Liver (tissue), 9 donors: ENCODE results near the gene CSRP1. TPM values are rescaled to one million over a fixed set of nuclear protein-coding genes. Genes with fewer than 3 reads are reported as not detected.

Experiments
- DNase-seq: peaks from one replicate; pipeline ENCODE4 v3.0.0-alpha.2; 2017; ENCODE audit warnings: low spot score
- H3K27ac ChIP-seq, 2 donors: one replicate each; pipeline ENCODE4 v1.7.0; 2013; ENCODE audit warnings: inconsistent platforms in 2 of 2, low read length in 2 of 2, control low read depth in 1 of 2, low read depth in 1 of 2, mild to moderate bottlenecking in 1 of 2
- H3K27me3 ChIP-seq, 4 donors: one replicate each; pipeline versions ENCODE4 v1.6.1 to v1.7.0; 2013; ENCODE audit warnings: low read length in 3 of 4, inconsistent platforms in 1 of 4, mild to moderate bottlenecking in 1 of 4, moderate library complexity in 1 of 4; ENCODE audit not compliant: control insufficient read depth in 4 of 4, insufficient read depth in 4 of 4
- H3K36me3 ChIP-seq, 4 donors: one replicate each; pipeline versions ENCODE4 v1.6.1 to v1.7.0; 2013; ENCODE audit warnings: low read length in 3 of 4, mild to moderate bottlenecking in 3 of 4, low read depth in 1 of 4, moderate library complexity in 1 of 4; ENCODE audit not compliant: control insufficient read depth in 4 of 4, insufficient read depth in 3 of 4
- H3K4me1 ChIP-seq, 4 donors: one replicate each; pipeline versions ENCODE4 v1.6.1 to v1.7.0; 2013; ENCODE audit warnings: low read length in 3 of 4, mild to moderate bottlenecking in 3 of 4, moderate library complexity in 1 of 4; ENCODE audit not compliant: control insufficient read depth in 4 of 4, insufficient read depth in 4 of 4
- H3K4me3 ChIP-seq, 3 donors: one replicate each; pipeline versions ENCODE4 v1.6.1 to v1.7.0; 2013; ENCODE audit warnings: low read length in 3 of 3, control low read depth in 1 of 3, low read depth in 1 of 3, mild to moderate bottlenecking in 1 of 3
- H3K9ac ChIP-seq, 2 donors: one replicate each; pipeline ENCODE4 v1.7.0; 2013; ENCODE audit warnings: low read length in 2 of 2, mild to moderate bottlenecking in 2 of 2, moderate library complexity in 2 of 2, control low read depth in 1 of 2, low read depth in 1 of 2
- H3K9me3 ChIP-seq, 4 donors: one replicate each; pipeline versions ENCODE4 v1.6.1 to v1.7.0; 2013; ENCODE audit warnings: low read length in 3 of 4; ENCODE audit not compliant: control insufficient read depth in 4 of 4
- ATF3 ChIP-seq: IDR thresholded peaks from 2 replicates; pipeline ENCODE4 v1.6.1; 2016; ENCODE audit warnings: antibody characterized with exemption
- CTCF ChIP-seq: fragments of 150-350 bp; IDR thresholded peaks from 2 replicates; pipeline ENCODE4 v1.5.1; 2017; ENCODE audit warnings: improper control_type of control experiment, low read depth, low read length; ENCODE audit not compliant: missing input control
- EGR1 ChIP-seq, 2 donors: IDR thresholded peaks; 2 replicates each; pipeline ENCODE4 v1.6.1; 2016 to 2018; ENCODE audit warnings: antibody characterized with exemption in 2 of 2, low read depth in 2 of 2
- FOXA1 ChIP-seq: IDR thresholded peaks from 2 replicates; pipeline ENCODE4 v1.6.1; 2016; ENCODE audit warnings: antibody characterized with exemption
- FOXA2 ChIP-seq: IDR thresholded peaks from 2 replicates; pipeline ENCODE4 v1.6.1; 2016; ENCODE audit warnings: antibody characterized with exemption
- GABPA ChIP-seq, 2 donors: IDR thresholded peaks in 1 of 2; conservative IDR thresholded peaks in 1 of 2; 2 replicates each; pipeline ENCODE4 v1.6.1; 2016; ENCODE audit warnings: antibody characterized with exemption in 2 of 2, mild to moderate bottlenecking in 1 of 2, moderate library complexity in 1 of 2
- HNF4A ChIP-seq, 2 donors: conservative IDR thresholded peaks; 2 replicates each; pipeline ENCODE4 v1.6.1; 2016; ENCODE audit warnings: antibody characterized with exemption in 2 of 2, mild to moderate bottlenecking in 2 of 2
- HNF4G ChIP-seq: IDR thresholded peaks from 2 replicates; pipeline ENCODE4 v1.6.1; 2016; ENCODE audit warnings: antibody characterized with exemption
- JUND ChIP-seq, 2 donors: IDR thresholded peaks; 2 replicates each; pipeline ENCODE4 v1.6.1; 2016; ENCODE audit warnings: antibody characterized with exemption in 2 of 2
- MAX ChIP-seq: IDR thresholded peaks from 2 replicates; pipeline ENCODE4 v1.6.1; 2016; ENCODE audit warnings: antibody characterized with exemption
- NR2F2 ChIP-seq: IDR thresholded peaks from 2 replicates; pipeline ENCODE4 v1.6.1; 2016; ENCODE audit warnings: antibody characterized with exemption
- RAD21 ChIP-seq, 2 donors: IDR thresholded peaks; 2 replicates each; pipeline ENCODE4 v1.6.1; 2016; ENCODE audit warnings: antibody characterized with exemption in 2 of 2, mild to moderate bottlenecking in 2 of 2
- RXRA ChIP-seq, 2 donors: IDR thresholded peaks; 2 replicates each; pipeline ENCODE4 v1.6.1; 2017 to 2018; ENCODE audit warnings: antibody characterized with exemption in 2 of 2, mild to moderate bottlenecking in 1 of 2
- SP1 ChIP-seq: IDR thresholded peaks from 2 replicates; pipeline ENCODE4 v1.6.1; 2018; ENCODE audit warnings: antibody characterized with exemption, mild to moderate bottlenecking
- TAF1 ChIP-seq: conservative IDR thresholded peaks from 2 replicates; pipeline ENCODE4 v1.6.1; 2016; ENCODE audit warnings: antibody characterized with exemption, mild to moderate bottlenecking
- YY1 ChIP-seq: IDR thresholded peaks from 2 replicates; pipeline ENCODE4 v1.6.1; 2016; ENCODE audit warnings: antibody characterized with exemption, mild to moderate bottlenecking
- WGBS: extraction: QIAGEN DNeasy Blood & Tissue Kit; methylation state at CpG from one replicate; pipeline ENCODE4 v1.1.7; 2013; 5-methylcytosine and 5-hydroxymethylcytosine counted together
- polyA plus RNA-seq, 2 donors: library from polyadenylated mRNA; stranded (reverse) in 1 of 2; unstranded in 1 of 2; fragments of 200-250 nt in 1 of 2; fragments of >200 nt in 1 of 2; fragmentation: Nextera tagmentation in 1 of 2; extraction: Ambion mirVana in 1 of 2; gene quantifications; one replicate each; pipeline versions ENCODE4 v1.2.1 to v1.2.3, GENCODE V29; 2013 to 2015
- total RNA-seq, 2 donors: library from RNA; depleted of rRNA; stranded (reverse); fragments of >200 nt; gene quantifications; one replicate each; pipeline ENCODE4 v1.2.3, GENCODE V29; 2014
- TF ChIP-seq, protein P1 (sequence below): IDR thresholded peaks from 2 replicates; pipeline ENCODE4 v1.6.1; 2016; ENCODE audit warnings: antibody characterized with exemption, mild to moderate bottlenecking
- TF ChIP-seq, protein P2 (sequence below): IDR thresholded peaks from 2 replicates; pipeline ENCODE4 v1.6.1; 2016; ENCODE audit warnings: antibody characterized with exemption
- donor health status: healthy.
- donor health status: healthy.
- donor health status: healthy.
- donor health status: healthy.
- donor health status: healthy.

The CSRP1 gene
- total and polyA plus RNA-seq, 4 donors: 42.7 to 96.9 (median 68.3) TPM

GRCh38 chr1:201496296-201496690, 10.6 kb downstream of the CSRP1 start:
- Histone ChIP-seq H3K4me1 (peaks cover 23 to 84% (median 72%) of the 10 kb centered on the region in 4 donors), H3K36me3 (peaks cover 3 to 13% (median 7%) of the 10 kb centered on the region in 4 donors), H3K27ac (peak overlapping the region; percentile 55 to 71), H3K9ac (no peak overlapping the region), H3K4me3 (no peak overlapping the region), H3K27me3 (no peaks in the 10 kb centered on the region), H3K9me3 (no peaks in the 10 kb centered on the region)
- WGBS: 68% methylated on average over 8 of the region's 8 CpGs
- DNase-seq: no peak
- TF ChIP-seq CTCF (no peak), HNF4A (conservative IDR thresholded peaks at IDR 0.05) (no peak), NR2F2 (no peak), HNF4G (no peak), JUND (IDR thresholded peaks at IDR 0.05) (no peak), FOXA2 (no peak), FOXA1 (no peak), RXRA (IDR thresholded peaks at IDR 0.05) (no peak), RAD21 (IDR thresholded peaks at IDR 0.05) (no peak), TAF1 (no peak), SP1 (no peak), ATF3 (no peak), EGR1 (IDR thresholded peaks at IDR 0.05; ENCODE audit: low read depth in 2 of 2) (no peak), YY1 (no peak), MAX (no peak), GABPA (IDR thresholded peaks at IDR 0.05 in 1 of 2, conservative IDR thresholded peaks at IDR 0.05 in 1 of 2) (no peak)
- TF ChIP-seq, protein P1, sequence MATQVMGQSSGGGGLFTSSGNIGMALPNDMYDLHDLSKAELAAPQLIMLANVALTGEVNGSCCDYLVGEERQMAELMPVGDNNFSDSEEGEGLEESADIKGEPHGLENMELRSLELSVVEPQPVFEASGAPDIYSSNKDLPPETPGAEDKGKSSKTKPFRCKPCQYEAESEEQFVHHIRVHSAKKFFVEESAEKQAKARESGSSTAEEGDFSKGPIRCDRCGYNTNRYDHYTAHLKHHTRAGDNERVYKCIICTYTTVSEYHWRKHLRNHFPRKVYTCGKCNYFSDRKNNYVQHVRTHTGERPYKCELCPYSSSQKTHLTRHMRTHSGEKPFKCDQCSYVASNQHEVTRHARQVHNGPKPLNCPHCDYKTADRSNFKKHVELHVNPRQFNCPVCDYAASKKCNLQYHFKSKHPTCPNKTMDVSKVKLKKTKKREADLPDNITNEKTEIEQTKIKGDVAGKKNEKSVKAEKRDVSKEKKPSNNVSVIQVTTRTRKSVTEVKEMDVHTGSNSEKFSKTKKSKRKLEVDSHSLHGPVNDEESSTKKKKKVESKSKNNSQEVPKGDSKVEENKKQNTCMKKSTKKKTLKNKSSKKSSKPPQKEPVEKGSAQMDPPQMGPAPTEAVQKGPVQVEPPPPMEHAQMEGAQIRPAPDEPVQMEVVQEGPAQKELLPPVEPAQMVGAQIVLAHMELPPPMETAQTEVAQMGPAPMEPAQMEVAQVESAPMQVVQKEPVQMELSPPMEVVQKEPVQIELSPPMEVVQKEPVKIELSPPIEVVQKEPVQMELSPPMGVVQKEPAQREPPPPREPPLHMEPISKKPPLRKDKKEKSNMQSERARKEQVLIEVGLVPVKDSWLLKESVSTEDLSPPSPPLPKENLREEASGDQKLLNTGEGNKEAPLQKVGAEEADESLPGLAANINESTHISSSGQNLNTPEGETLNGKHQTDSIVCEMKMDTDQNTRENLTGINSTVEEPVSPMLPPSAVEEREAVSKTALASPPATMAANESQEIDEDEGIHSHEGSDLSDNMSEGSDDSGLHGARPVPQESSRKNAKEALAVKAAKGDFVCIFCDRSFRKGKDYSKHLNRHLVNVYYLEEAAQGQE: no peak
- TF ChIP-seq, protein P2, sequence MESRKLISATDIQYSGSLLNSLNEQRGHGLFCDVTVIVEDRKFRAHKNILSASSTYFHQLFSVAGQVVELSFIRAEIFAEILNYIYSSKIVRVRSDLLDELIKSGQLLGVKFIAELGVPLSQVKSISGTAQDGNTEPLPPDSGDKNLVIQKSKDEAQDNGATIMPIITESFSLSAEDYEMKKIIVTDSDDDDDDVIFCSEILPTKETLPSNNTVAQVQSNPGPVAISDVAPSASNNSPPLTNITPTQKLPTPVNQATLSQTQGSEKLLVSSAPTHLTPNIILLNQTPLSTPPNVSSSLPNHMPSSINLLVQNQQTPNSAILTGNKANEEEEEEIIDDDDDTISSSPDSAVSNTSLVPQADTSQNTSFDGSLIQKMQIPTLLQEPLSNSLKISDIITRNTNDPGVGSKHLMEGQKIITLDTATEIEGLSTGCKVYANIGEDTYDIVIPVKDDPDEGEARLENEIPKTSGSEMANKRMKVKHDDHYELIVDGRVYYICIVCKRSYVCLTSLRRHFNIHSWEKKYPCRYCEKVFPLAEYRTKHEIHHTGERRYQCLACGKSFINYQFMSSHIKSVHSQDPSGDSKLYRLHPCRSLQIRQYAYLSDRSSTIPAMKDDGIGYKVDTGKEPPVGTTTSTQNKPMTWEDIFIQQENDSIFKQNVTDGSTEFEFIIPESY: no peak
